ENCODE results near the gene SLC7A7. TPM values are rescaled to one million over a fixed set of nuclear protein-coding genes. Genes with fewer than 3 reads are reported as not detected.

The SLC7A7 gene
- total and polyA plus RNA-seq, 2 experiments from 2014 or later: 3.6 to 4.1 TPM

- TF ChIP-seq ETS1 (IDR thresholded peaks at IDR 0.05) (no peak), POLR2AphosphoS5 (IDR thresholded peaks at IDR 0.05; ENCODE audit: low read depth) (no peak), EZH2phosphoT487 (IDR thresholded peaks at IDR 0.05; ENCODE audit: unreplicated experiment) (no peak), ZNF331 (CRISPR knock-in tag; IDR thresholded peaks at IDR 0.05; ENCODE audit: low read depth) (no peak), NANOG (IDR thresholded peaks at IDR 0.05; ENCODE audit: borderline replicate concordance) (no peak), STAT1 (IDR thresholded peaks at IDR 0.05; ENCODE audit: unreplicated experiment) (no peak), JUNB (IDR thresholded peaks at IDR 0.05; ENCODE audit: unreplicated experiment) (no peak)
- TF ChIP-seq, protein P1, sequence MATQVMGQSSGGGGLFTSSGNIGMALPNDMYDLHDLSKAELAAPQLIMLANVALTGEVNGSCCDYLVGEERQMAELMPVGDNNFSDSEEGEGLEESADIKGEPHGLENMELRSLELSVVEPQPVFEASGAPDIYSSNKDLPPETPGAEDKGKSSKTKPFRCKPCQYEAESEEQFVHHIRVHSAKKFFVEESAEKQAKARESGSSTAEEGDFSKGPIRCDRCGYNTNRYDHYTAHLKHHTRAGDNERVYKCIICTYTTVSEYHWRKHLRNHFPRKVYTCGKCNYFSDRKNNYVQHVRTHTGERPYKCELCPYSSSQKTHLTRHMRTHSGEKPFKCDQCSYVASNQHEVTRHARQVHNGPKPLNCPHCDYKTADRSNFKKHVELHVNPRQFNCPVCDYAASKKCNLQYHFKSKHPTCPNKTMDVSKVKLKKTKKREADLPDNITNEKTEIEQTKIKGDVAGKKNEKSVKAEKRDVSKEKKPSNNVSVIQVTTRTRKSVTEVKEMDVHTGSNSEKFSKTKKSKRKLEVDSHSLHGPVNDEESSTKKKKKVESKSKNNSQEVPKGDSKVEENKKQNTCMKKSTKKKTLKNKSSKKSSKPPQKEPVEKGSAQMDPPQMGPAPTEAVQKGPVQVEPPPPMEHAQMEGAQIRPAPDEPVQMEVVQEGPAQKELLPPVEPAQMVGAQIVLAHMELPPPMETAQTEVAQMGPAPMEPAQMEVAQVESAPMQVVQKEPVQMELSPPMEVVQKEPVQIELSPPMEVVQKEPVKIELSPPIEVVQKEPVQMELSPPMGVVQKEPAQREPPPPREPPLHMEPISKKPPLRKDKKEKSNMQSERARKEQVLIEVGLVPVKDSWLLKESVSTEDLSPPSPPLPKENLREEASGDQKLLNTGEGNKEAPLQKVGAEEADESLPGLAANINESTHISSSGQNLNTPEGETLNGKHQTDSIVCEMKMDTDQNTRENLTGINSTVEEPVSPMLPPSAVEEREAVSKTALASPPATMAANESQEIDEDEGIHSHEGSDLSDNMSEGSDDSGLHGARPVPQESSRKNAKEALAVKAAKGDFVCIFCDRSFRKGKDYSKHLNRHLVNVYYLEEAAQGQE (IDR thresholded peaks at IDR 0.05; ENCODE audit: unreplicated experiment): no peak
Observed at GRCh38 chr14:22822016-22822570, 6.9 kb upstream of the SLC7A7 start (continued).

DNA sequence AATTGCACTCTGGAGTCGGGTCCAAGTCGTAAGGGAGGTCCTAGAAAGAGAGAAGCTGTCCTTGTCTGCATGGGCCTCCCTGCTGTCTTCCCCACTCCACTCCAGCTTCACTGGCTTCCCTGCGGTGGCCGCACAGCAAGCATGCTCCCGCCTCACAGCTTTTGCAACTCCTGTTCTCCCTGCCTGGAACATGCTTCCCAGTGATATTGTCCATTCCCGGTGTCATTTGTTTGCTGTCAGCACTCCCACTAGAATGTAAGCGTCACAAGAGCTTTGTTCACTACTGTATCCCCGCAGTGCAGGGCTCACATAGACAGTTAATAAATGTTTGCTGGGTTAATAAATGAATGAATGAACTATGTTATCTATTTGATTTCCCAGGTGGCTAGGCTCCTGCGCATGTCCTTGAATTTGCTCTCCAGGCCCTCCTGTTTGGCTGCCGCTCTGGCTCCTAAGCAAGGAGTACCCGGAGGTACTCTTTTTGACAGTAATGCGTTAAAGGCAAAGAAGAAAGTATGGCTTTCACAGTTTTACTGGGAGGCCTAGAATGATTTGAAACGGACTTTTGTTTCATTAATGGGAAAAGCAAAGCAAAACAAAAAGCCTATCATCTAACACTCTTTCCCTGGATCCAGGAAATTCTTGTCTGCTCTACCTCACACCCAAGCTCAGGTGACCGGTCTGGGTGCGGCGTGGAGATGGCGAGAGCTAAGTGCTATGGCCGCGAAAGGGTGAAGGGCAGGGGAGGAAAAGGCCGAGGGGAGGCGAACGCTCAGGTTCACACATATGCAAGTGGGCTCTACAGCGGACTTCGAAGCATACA, 6.2 kb upstream of the SLC7A7 start:
- no peak overlapping the region for H2AFZ ChIP-seq
- ATAC-seq (no peak), DNase-seq (ENCODE audit: low spot score) (peak; percentile 46)
- H4K20me1 ChIP-seq (replicated peaks; ENCODE audit: insufficient read depth): no peaks in the 10 kb centered on the region
- no peaks in the 10 kb centered on the region for H3K36me3 ChIP-seq (ENCODE audit: insufficient read depth)
- H3K9me2 ChIP-seq (ENCODE audit: insufficient read depth): no peaks in the 10 kb centered on the region
- Mint-ChIP-seq H3K4me1 (peaks cover 45% of the 10 kb centered on the region), H3K9me3 (no peaks in the 10 kb centered on the region), H3K4me3 (peak overlapping the region; percentile 80), H3K27me3 (ENCODE audit: insufficient read depth, low read depth, poor library complexity) (peaks cover 28% of the 10 kb centered on the region), H3K27ac (peak overlapping the region; percentile 96), H3K36me3 (ENCODE audit: low read depth) (no peaks in the 10 kb centered on the region; the same call in 2 of the 3 replicates)
- H3K27ac ChIP-seq (ENCODE audit: low read depth): peak overlapping the region; percentile 100
- H3K4me2 ChIP-seq: peak overlapping the region; percentile 97
- peak overlapping the region; percentile 86 for H3K4me3 ChIP-seq
- H3K4me1 ChIP-seq (ENCODE audit: insufficient read depth): peaks cover 41% of the 10 kb centered on the region
- H3F3A ChIP-seq (replicated peaks; ENCODE audit: low read depth): peaks cover 8% of the 10 kb centered on the region; the same call in 1 of the 2 replicates
- H3K27me3 ChIP-seq (ENCODE audit: insufficient read depth): no peaks in the 10 kb centered on the region
- no peaks in the 10 kb centered on the region for H3K79me2 ChIP-seq (replicated peaks; ENCODE audit: insufficient read depth)
- TF ChIP-seq ETS1 (IDR thresholded peaks at IDR 0.05) (no peak), EZH2phosphoT487 (IDR thresholded peaks at IDR 0.05; ENCODE audit: unreplicated experiment) (no peak), ZNF331 (CRISPR knock-in tag; IDR thresholded peaks at IDR 0.05; ENCODE audit: low read depth) (no peak), CREB1 (CRISPR knock-in tag; IDR thresholded peaks at IDR 0.05; ENCODE audit: low read depth) (no peak), EZH2 (IDR thresholded peaks at IDR 0.05; ENCODE audit: low read depth, unreplicated experiment) (no peak), ZNF462 (CRISPR knock-in tag; IDR thresholded peaks at IDR 0.05) (no peak)
